Muscle of arm (tissue), 12 donors: ENCODE data around the gene BCAR3. TPM values are rescaled to one million over a fixed set of nuclear protein-coding genes. Genes with fewer than 3 reads are reported as not detected.
"Not testable (repeated sequence)": the region's sequence is repeated elsewhere in the genome, so short reads cannot be mapped to it uniquely, and the experiment has no call there.

Source experiments
- DNase-seq: peaks from one replicate; pipeline ENCODE4 v3.0.0-alpha.2; 2013
- polyA plus RNA-seq, 12 donors: library from polyadenylated mRNA; unstranded; fragments of 120-200 nt; gene quantifications; one replicate each; pipeline ENCODE4 v1.2.1, GENCODE V29; 2013; ENCODE audit not compliant: insufficient read length in 12 of 12

BCAR3 gene
- polyA plus RNA-seq, 12 donors, result 14.7 to 23.5 (median 17.7) TPM; not detected in 1

DNA sequence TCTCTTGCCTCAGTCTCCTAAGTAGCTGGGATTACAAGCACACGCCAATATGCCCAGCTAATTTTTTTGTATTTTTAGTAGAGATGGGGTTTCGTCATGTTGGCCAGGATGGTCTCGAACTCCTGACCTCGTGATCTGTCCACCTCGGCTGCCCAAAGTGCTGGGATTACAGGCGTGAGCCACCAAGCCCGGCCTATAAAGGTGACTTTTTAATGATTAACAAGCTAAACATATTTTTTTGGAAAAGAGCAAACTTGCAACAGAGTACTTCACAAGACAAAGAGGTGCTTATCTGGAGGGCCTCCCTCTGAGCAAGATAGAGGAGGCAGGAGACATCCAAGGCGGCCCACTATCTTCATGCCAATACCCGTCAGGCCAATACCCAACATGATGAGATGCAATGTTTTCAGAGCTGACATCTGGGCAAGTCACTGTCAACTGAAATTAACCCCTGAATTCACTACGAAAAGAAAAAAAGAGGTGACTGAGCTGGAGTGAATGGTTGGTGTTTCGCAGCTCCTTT, 10.5 kb downstream of the BCAR3 start:
- no peak for DNase-seq

DNA sequence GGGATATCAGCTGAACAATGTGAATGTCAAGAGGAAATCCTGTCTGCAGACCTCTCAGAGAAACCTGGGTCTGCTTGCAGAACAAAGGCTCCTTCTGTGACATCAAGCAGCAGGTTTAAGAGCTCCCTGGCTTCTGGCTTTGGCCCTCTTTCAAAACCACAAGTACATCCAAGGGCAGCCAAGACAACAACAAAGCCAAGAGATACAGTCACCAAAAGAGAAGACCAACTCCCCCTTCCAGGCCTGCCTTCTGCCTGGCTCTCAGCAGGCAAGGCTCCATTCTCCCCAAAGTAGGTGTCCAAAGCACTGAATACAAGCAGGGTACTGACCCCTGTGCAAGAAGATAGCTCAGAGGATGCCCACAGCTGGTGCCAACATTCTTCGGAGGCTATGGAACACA, 11.5 kb downstream of the BCAR3 start:
- no peak for DNase-seq

DNA sequence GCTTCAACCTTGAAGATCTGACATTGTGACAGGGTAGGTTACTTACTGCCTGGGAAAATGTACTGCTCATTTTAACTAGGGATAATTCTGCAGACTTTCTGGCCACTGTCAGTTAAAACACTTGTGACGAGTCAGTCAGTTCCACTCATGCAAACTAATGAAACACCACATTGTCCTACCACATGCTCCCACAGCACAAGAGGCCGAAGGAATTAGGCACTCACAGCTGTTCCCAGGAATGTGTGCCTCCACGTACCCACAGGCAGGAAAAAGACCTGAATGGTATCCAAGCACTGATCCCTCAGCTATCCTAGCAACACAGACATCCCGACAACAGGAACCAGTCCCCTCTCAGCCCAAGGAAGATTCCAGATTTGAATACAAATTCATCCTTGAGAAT, 12.3 kb downstream of the BCAR3 start:
- DNase-seq, result no peak

DNA sequence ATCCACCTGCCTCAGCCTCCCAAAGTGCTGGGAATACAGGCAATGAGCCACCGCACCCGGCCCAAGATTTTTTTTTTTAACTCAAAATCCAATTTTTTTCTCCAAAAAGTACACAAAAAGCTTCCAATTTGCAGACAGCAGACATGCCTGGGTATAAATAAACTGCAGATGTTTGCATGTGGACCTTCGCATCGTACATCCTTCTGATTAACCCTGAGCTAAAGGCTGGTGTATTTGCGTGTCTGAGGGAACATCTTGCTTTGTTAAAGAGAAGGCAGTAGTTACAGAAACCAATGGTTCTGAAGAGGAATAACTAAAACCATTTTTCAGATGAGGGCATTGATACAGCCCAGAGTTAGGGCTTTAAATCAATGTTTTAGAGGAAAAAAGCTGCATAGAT, 12.7 kb downstream of the BCAR3 start:
- no peak for DNase-seq

DNA sequence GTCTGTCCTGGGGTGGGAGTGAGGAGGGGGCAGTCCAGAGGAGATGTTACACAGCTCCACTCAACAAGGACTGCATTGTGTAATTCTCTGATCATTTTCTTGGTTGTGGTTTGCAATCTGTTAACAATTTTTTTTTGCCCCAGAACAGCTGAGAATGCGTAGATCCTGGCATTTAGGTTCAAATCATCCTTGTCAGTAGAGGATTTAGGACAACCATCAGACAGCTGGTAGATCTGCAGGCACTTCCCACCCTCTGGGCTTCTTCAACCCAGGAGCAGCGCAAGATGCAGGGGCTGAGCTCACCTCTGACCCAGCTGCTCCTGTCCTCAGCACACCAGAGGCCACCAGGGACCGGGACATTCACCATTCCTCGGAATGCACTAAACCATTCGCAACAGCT, 13.5 kb downstream of the BCAR3 start:
- DNase-seq, result no peak

DNA sequence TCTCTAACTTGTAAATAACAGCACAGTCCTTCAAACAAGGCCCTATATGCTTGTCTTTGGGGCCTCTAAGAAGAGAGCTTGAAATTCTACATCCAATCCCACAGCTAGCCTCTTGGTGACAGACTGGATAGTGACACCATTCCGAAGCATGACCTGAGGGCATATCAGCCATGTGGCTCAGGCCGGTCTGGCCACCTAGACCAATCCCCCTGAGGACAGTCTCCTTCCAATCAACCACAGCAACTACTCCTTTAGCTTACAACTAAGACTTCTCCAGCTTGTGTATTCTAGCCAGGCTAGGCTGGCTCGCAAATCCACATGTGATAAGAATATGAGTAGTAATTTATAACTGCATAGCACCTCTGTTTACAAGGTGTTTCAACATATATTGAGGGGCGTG, 14.0 kb downstream of the BCAR3 start:
- DNase-seq, result no peak

DNA sequence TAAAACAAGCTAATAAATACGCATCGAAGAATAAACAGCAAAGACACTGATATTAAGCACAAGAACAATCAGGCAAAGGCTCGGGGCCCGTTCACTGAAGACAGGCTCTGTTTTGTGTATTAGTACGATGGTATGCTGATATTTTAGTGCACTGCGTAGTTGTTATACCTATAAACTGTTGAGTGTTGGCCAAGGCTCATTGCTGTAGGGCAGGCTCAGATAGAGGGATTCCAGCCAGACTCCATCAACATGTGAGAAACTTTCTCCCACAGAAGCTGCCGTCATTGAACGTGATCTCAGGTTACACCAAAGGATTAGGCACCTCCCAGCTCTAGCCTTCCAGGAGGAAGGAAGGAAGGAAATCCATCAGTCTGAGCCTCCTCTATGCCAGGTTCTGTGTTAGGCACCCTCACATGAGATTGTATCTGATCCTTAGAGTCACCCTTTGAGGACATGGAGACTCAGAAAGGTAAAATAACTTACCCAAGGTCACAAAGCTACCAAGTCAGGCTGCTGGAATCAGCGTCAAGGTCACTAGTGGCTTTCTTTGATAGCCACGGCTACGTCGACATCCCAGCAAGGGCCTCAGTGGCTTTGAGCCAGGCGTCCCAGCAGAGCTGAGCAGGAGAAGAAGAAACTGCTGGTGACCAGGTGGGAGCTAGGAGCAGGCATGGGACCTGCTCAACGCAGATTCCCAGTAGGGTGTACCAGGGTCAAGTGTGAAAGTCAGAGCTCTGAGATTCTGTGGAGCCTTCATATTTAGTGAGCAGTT, 14.8 kb downstream of the BCAR3 start:
- no peak for DNase-seq

DNA sequence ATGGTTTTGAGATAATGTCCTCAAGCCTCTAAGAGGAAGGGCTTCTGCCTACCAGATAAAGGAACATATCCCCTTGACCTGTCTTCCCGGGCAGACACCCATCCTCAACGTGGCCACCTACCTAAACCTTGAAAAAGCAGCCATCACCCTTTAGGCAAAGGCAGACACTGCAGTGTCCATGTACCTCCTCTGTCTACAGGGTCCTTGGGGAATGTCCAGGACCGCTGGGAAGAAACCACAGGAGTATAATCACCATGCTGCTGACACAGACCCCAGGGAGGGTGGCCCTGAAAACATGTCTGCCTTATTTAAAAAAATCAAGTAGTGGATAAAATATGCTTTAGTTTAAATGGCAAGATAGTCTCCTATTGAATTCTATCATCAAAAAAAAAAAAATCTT, 16.6 kb downstream of the BCAR3 start:
- DNase-seq, result no peak

DNA sequence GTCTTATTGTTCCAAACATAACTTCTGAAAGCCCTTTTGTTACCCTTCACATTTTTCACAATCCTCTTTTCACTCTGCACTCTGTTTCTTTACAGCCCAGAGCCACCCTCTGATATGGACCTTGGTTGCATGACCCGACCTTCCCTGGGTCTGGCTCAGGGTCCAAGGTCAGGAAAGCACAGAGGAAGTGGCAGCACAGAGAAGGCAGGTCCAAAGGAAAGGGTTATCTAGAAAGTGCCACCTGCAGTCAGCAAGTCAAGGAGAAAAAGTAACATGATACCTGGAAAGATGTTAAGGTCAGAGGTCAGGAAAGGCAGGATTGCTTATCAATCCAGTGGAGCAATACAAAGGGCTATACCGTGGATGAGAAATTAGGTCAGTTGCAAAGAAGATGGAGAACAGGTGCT, 18.4 kb downstream of the BCAR3 start:
- no peak for DNase-seq

DNA sequence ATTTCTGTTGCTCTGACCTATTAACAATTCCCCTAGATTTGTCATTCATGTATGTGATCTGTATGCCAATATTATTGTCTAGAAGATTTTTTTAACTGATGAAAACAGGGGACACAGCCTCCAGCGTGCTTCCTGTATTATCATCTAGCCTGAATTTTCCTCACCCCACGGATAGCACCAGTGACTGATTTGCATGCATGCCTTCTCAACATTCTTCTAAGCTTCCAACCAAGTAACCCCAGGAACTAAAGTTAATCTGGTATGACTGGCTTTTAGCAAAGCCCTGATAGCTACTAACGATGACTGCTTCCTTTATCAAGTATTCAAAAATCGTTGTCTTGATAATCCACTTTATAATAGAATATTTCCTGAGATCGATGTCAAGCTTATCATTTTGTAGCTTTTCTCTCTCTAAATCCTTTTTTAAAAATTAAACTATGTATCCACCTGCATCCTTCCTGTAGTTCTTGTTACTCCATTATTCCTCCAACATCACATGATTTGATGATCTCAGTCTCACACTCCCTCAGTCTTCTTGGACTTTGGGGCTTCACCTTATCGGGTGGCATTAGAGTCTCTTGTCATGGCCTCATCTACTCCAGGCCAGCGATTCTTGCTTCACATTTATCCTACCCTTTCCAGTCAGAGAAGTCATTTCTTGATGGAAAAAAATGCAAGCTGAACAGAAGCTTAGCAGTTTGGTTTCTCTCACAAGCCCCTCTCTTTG, 19.0 kb downstream of the BCAR3 start:
- no peak for DNase-seq

DNA sequence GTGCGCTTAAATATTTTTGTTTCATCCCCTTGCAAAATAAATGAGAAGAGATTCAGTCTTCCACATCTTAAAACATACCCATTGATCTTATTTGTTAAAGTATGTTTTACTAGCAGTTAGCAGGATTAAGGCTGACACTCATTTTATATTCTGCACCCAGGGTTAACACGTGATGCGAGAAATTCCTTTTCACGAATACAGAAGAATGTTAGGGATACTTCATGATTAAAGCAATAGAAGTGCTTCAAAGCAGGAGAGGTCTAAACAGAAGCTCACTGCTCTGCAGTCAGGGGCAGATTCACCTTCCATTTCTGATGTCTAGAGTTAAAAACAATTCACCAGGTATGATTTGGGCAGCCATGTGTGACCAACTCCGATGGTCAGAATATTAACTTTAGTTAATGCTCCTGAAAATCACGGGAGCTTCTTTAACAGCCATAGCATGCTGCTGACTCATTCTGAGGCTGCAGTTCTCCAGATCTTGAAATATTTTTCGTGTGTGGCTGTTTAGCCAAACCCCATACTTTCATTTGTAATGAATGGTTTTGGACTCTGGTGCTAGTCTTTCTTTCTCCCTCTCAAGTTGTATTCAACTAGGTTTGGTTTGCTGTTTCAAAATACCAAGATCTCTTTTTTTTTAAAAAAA, 19.7 kb downstream of the BCAR3 start:
- DNase-seq, result no peak

DNA sequence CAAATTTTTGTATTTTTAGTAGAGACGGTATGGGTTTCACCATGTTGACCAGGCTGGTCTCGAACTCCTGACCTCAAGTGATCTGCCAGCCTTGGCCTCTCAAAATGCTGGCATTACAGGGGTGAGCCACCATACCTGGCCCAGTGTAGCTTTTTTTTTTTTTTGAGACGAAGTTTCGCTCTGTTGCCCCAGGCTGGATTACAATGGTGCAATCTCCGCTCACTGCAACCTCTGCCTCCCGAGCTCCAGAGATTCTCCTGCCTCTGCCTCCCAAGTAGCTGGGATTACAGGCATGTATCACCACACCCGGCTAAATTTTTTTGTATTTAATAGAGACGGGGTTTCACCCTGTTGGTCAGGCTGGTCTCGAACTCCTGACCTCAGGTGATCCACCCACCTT, 20.3 kb downstream of the BCAR3 start:
- DNase-seq, result not testable (repeated sequence)

DNA sequence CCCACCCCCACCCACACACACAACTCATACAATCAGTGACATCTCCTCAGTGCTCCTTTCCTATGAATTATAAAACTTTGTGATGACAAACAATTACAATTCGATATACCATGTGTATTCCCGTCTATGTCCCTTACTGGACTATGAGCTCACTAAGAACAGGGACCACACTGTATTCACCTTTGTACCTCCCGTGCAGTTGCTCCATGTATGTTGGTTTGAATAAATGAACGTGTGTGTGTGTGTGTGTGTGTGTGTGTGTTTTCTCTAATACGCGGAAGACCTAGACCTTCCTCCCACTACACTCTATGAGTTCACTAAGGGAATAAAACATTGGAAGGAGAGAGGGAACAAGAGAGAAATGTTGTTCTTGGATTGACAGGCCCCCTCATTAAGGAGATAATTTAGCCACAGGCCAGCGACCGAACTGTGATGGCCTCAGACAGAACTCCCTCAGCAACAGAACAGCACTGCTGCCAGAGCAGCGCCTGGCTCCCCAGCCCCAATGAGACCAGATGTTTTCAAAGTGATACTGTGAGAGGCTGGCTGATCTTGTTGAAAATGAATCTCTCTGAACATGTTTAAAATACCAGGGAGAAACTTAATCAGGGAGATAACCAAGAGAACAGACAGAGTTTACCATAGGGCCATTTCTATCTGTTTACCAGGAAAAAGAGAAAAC, 21.7 kb downstream of the BCAR3 start:
- no peak for DNase-seq

DNA sequence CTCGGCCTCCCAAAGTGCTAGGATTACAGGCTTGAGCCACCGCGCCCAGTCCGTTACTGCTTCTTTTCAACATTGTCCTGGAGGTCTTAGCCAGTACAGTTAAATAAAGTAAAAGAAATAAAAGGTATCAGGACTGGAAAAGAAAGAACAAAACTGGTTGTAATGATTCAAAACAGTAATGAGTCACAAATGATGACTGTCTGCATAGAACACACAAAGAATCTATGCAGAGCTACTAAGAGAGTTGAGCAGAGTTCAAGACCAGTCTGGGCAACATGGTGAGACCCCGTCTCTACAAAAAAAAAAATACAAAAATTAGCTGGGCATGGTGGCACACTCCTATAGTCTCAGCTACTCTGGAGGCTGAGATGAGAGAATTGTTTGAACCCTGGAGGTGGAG, 23.4 kb downstream of the BCAR3 start:
- no peak for DNase-seq

DNA sequence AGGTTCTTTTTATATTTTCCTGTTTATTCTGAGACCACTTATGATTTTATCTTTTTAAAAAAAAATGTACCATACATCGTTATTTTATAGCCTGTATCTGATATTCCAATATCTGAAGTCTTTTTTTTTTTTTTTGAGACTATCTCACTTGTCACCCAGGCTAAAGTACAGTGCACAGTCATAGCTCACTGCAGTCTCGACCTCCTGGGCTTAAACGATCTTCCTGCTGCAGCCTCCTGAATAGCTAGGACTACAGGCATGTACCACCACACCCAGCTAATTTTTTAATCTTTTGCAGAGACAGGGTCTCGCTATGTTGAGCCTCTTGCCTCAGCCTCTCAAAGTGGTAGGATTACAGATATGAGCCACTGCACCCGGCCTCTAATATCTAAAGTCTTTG, 25.1 kb downstream of the BCAR3 start:
- DNase-seq, result no peak

DNA sequence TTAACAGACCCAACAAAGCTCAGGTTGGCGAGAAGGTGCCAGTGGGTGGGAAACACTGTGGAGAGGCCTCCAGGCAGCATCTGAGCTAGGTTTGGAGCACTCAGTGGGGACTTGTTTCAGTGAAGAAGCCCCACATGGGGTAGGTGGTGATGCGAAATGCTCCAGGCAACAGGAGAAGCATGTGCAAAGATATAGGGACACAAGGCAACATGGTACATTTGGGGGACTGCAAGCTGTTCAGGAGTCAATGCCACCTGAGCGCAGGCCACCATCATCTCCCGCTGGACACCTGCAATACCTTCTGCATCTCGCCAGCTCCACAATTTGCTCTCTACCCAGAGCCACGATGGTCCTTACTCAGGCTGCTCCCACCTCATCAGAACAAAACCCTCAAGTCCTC, 28.0 kb downstream of the BCAR3 start:
- no peak for DNase-seq

DNA sequence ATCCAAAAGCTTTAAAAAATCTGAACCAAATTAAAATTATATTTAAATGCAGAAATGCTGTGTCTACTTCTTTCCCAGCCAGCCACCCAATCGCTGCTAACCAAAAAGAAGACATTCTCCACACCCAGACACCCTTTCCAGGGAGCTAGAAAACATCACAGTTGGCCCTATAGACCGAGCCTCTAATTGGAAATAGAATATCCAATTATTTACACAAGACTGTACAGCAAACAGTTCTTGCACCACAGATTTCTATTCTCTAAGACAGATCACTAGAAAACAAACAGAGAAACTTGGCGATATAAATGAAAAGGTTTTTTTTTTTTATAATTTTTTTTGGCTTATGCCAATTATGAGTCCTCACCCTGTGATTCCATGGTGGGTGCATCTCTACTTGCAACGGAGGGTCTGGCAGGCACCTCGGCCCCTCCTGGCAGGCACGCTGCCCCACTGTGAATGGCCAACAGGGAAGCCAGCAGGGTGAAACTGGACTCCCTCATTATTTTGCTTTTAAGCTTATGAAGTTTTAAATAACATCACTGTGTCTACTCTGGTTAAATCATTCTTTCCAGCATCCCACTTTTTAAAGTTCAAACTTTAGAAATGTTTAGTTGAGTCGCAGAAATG, 29.2 kb downstream of the BCAR3 start:
- no peak for DNase-seq

DNA sequence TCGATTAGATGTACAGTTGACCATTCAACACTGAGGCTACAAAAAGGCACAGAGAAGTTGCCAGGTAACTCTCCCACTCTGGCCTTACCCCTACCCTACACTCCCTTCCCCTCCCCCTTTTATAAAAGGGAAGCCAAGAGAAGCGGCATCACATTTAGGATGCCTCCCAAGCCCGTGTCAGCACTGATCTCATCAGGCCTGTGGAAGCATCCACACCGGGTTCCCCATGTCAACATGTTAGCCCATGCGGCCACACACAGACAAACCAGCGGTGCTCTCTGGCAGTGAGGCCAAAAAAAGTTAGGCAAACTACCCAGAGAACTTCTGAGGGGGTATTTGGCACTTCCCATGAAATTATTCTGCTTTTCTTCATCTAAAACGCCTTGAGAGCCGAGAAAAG, 29.9 kb downstream of the BCAR3 start:
- DNase-seq, result no peak

DNA sequence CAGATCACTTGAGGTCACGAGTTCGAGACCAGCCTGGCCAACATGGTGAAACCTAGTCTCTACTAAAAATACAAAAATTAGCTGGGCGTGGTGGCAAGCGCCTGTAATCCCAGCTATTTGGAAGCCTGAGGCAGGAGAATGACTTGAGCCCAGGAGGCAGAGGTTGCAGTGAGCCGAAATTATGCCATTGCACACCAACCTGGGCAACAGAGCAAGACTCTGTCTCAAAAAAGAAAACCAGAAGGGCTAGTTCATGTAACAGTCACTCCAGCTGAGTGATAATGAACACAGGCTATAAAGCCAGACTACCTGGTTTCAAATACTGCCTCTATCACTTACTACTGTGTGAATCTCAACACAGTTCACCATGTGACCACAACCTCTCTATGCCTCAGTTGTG, 31.5 kb downstream of the BCAR3 start:
- not testable (repeated sequence) for DNase-seq

DNA sequence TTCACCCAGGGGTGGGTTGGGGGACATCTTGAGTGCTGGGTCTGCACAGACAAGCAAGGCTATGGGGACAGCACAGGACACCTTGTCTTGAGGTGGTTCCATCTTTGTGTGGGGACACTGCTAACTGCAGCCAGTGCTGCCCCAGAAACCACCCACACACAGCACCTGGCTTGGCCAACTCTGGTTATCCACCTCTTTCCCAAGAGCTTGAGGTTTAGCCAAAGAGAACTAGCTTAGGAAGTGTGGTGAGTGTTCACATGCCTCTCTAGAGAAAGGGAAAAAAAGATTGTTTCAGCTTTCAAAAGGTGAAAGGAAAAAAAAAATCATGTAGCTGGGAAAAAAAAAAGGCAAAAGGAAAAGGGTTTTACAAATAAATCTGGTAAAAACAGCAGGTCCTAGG, 32.4 kb downstream of the BCAR3 start:
- no peak for DNase-seq

DNA sequence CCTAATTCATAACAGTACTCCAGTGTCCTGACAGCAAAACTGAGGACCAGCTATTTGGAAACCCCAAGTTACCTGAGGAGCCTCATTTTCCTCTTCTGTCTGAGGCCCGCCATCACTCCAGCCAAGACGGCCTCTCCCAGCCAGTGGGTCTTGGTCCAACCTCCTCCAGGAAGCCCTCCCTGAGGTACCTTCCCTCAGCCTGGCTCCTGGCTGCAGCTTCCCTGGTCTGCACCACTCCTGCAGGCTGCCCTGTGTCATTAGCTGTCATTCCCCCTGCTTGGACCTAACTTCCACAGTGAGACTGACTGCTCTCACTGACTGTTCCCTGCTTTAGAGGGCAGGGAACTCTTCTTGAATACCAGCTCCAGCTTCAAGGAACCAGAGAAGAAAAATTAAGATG, 33.0 kb downstream of the BCAR3 start:
- no peak for DNase-seq

DNA sequence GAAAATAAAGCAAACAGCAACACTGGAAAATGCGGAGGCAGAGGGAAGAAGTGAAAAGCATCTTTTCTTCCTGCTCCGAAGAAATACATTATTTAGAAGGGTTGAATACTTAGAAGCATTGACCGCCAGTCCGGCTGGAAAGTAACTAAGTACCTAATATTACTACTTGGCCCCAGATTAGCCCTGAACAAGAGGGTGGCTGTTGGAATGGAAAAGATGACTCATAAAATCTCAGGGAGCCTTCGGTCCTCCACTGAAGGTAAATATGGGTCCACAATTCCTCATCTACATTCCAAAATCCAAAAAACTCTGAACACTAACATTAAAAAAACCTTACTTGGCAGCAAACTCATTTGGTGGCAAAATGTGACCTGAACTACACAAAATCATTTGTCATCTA, 40.1 kb downstream of the BCAR3 start:
- no peak for DNase-seq
